Right lobe of liver (tissue), 6 donors: Measurements from ENCODE around the gene BRSK1. TPM values are rescaled to one million over a fixed set of nuclear protein-coding genes. Genes with fewer than 3 reads are reported as not detected.

Experiments
- ATAC-seq, 4 donors: fragments of 200-7000 bp; cut with Tn5 transposase; one replicate each; pipeline ENCODE4 v1.9.1; 2020; ENCODE audit warnings: mild to moderate bottlenecking in 4 of 4, moderate library complexity in 4 of 4
- DNase-seq, 3 donors: peaks; one replicate each; pipeline ENCODE4 v3.0.0-alpha.2; 2020
- H3K27ac ChIP-seq, 3 donors: fragments of 200-600 bp; one replicate each; pipeline ENCODE4 v1.8.0; 2022
- H3K27me3 ChIP-seq, 2 donors: fragments of 200-600 bp; one replicate each; pipeline ENCODE4 v1.8.0; 2022
- H3K36me3 ChIP-seq, 4 donors: fragments of 200-600 bp; sonication (generic) in 1 of 4; one replicate each; pipeline versions ENCODE4 v1.5.1 to v1.8.0; 2017 to 2022; ENCODE audit warnings: control low read depth in 1 of 4
- H3K4me1 ChIP-seq, 4 donors: fragments of 200-600 bp; sonication (generic) in 1 of 4; one replicate each; pipeline versions ENCODE4 v1.5.1 to v1.8.0; 2017 to 2022; ENCODE audit warnings: control low read depth in 1 of 4
- H3K4me3 ChIP-seq, 3 donors: fragments of 200-600 bp; one replicate each; pipeline ENCODE4 v1.8.0; 2022
- H3K9me3 ChIP-seq, 4 donors: fragments of 200-600 bp; sonication (generic) in 1 of 4; one replicate each; pipeline versions ENCODE4 v1.5.1 to v1.8.0; 2017 to 2022; ENCODE audit warnings: control low read depth in 1 of 4
- POLR2A ChIP-seq: fragments of 450-650 bp; IDR thresholded peaks from one replicate; pipeline ENCODE4 v1.6.1; 2017; ENCODE audit warnings: antibody characterized with exemption, mild to moderate bottlenecking
- WGBS: methylation state at CpG from one replicate; pipeline ENCODE4 v1.1.6; 2018; ENCODE audit warnings: low coverage, low lambda C conversion rate; ENCODE audit not compliant: insufficient coverage; ENCODE audit errors: missing lambda C conversion rate; 5-methylcytosine and 5-hydroxymethylcytosine counted together
- intact Hi-C, 2 donors: fragments of 100-400 bp; cut with DNase I; formaldehyde crosslinking; loops; one replicate each; pipeline versions ENCODE4 v1.11.2 to v1.14.1; 2022
- total RNA-seq, 6 experiments: library from RNA; depleted of rRNA in 2 of 6; stranded (reverse); fragments of >200 nt in 2 of 6; fragmentation: NEBNext Ultra II Directional in 3 of 6; extraction: Animal tissue kit (Norgen Biotek cat#: 25700) in 3 of 6; gene quantifications; one replicate each; pipeline versions ENCODE4 v1.1.0 to v1.2.4, GENCODE V29; 2016 to 2023
- TF ChIP-seq, protein P1 (sequence below), 4 donors: fragments of 200-600 bp in 3 of 4; fragments of 450-650 bp in 1 of 4; IDR thresholded peaks; one replicate each; pipeline versions ENCODE4 v1.5.1 to v1.8.0; 2016 to 2022; ENCODE audit warnings: antibody characterized with exemption in 4 of 4, mild to moderate bottlenecking in 2 of 4
- donor health status: DM: no; HTN: yes; CAD: no.
- donor health status: DM: no; HTN: no; CAD: no.
- donor health status: DM: no; HTN: no; CAD: no.
- donor health status: DM: no; HTN: yes; CAD: no.
- donor health status: DM: no; HTN: yes; CAD: no.

Gene BRSK1
- total RNA-seq, 6 experiments from 2014 or later: 0.20 to 0.29 (median 0.24) TPM; not detected in 3

DNA sequence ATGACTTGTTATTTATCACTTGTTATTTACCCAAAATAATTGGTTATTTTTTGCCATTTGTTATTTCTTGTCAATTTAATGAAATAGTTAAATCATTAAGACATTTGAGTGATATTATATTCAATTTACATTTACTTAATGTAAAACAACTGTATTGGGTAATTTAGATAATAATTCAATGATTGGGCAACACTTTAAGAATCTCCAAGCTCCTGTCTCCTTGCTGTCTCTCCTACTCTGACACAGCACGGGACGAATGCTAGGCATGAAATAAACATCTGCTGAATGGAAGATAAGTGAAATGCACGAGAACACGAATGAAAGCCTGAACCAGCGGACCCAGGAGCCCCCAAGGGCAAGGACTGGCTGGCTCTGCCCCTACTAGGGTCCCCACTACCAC, 19.3 kb upstream of the BRSK1 start:
- Histone ChIP-seq H3K4me1 (peaks cover 0 to 4% (median 2%) of the 10 kb centered on the region in 4 donors), H3K36me3 (no peaks in the 10 kb centered on the region), H3K9me3 (no peaks in the 10 kb centered on the region), H3K27me3 (no peaks in the 10 kb centered on the region), H3K27ac (no peak overlapping the region), H3K4me3 (no peak overlapping the region)
- DNase-seq: no peak
- no peak for TF ChIP-seq POLR2A
- TF ChIP-seq, protein P1, sequence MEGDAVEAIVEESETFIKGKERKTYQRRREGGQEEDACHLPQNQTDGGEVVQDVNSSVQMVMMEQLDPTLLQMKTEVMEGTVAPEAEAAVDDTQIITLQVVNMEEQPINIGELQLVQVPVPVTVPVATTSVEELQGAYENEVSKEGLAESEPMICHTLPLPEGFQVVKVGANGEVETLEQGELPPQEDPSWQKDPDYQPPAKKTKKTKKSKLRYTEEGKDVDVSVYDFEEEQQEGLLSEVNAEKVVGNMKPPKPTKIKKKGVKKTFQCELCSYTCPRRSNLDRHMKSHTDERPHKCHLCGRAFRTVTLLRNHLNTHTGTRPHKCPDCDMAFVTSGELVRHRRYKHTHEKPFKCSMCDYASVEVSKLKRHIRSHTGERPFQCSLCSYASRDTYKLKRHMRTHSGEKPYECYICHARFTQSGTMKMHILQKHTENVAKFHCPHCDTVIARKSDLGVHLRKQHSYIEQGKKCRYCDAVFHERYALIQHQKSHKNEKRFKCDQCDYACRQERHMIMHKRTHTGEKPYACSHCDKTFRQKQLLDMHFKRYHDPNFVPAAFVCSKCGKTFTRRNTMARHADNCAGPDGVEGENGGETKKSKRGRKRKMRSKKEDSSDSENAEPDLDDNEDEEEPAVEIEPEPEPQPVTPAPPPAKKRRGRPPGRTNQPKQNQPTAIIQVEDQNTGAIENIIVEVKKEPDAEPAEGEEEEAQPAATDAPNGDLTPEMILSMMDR (IDR thresholded peaks at IDR 0.05): no peak
- ATAC-seq: no peak
- WGBS: 91% methylated on average over 5 of the region's 5 CpGs
- intact Hi-C loops: no loop called here

DNA sequence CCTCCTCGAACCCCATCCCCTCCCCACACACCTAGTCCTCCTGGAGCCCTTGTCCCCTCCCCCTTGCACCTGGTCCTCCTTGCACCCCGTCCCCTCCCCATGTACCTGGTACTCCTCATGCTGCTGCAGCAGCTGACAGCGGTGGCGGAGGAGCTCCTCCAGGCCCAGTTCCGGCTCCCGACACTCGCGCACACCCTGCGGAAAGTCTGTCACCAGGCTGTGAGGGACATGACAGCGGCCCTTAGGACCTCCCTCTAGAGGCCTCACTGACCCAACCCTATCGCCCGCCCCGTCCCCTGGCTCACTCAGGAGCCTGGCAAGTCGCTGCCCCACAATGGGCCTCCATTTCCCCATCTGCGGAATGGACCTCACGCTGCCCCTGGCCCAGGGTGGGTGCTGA, 18.6 kb upstream of the BRSK1 start:
- intact Hi-C loops: no loop called here
- no peaks in the 10 kb centered on the region for H3K9me3 ChIP-seq
- H3K27ac ChIP-seq: no peak overlapping the region
- no peak for DNase-seq
- no peaks in the 10 kb centered on the region for H3K27me3 ChIP-seq
- H3K4me1 ChIP-seq: no peaks in the 10 kb centered on the region
- ATAC-seq: no peak
- H3K4me3 ChIP-seq: no peak overlapping the region
- TF ChIP-seq, protein P1 (IDR thresholded peaks at IDR 0.05): no peak
- TF ChIP-seq POLR2A: no peak
- WGBS: 96% methylated on average over 9 of the region's 16 CpGs
- H3K36me3 ChIP-seq: no peaks in the 10 kb centered on the region

DNA sequence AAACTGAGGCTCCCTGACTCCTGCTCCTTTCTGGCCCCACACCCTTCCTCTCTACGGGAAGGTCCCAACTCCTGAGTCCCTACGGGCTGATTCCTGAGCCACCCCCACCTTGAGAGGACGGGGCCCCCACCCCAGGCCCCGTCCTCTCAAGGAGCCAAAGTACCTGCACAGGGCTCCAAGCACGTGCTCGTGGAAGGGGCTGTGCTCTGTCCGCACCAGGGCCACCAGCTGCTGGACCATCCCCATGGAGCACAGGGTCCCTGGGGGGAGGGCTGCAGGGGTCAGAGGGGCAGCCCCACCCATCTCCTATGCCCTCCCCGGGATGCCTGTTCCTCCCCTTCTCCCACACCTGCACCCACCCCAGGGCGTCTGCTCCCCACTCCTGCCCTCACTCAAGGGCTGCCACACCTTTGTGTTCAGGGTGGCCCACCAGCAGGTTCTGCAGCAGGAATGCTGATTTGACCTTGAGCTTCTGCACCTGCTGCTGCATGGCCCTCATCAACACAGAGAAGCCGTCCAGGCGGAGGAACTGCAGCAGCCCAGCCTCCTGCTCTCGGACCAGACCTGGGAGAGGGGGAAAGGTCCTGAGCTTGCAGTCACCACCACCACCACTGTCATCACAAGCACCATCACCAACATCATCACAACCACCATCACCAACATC, 17.9 kb upstream of the BRSK1 start:
- WGBS: 71% methylated on average over 4 of the region's 12 CpGs

DNA sequence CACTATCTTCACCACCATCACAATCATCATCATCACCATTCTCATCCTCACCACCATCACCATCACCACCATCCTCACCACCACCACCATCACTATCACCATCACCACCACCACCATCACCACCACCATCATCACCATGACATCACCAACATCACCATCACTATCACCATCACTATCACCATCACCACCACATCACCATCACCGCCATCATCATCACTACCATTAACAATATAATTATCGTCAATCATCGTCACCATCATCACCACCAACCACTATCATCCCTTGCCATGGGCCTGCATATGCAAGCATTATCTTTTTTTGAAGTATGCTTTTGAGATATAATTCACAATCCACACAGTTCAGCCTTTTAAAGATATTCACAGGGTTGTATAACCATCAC, 17.4 kb upstream of the BRSK1 start:
- intact Hi-C loops: no loop called here
- H3K27ac ChIP-seq: no peak overlapping the region
- H3K9me3 ChIP-seq: no peaks in the 10 kb centered on the region
- ATAC-seq (no peak), DNase-seq (no peak)
- H3K36me3 ChIP-seq: no peaks in the 10 kb centered on the region
- no peaks in the 10 kb centered on the region for H3K27me3 ChIP-seq
- 90% methylated on average over 3 of the region's 3 CpGs for WGBS
- H3K4me1 ChIP-seq: no peaks in the 10 kb centered on the region
- TF ChIP-seq, protein P1 (IDR thresholded peaks at IDR 0.05): no peak
- no peak overlapping the region for H3K4me3 ChIP-seq

More for the DNA sequence above, 17.9 kb upstream of the BRSK1 start:
- Histone ChIP-seq H3K36me3 (no peaks in the 10 kb centered on the region), H3K27ac (no peak overlapping the region), H3K4me1 (no peaks in the 10 kb centered on the region), H3K27me3 (no peaks in the 10 kb centered on the region), H3K4me3 (no peak overlapping the region), H3K9me3 (no peaks in the 10 kb centered on the region)
- intact Hi-C loops: no loop called here
- DNase-seq (no peak), ATAC-seq (peak in 1 of 4 donors; percentile 27)
- TF ChIP-seq, protein P1 (IDR thresholded peaks at IDR 0.05): no peak
- TF ChIP-seq POLR2A: no peak

DNA sequence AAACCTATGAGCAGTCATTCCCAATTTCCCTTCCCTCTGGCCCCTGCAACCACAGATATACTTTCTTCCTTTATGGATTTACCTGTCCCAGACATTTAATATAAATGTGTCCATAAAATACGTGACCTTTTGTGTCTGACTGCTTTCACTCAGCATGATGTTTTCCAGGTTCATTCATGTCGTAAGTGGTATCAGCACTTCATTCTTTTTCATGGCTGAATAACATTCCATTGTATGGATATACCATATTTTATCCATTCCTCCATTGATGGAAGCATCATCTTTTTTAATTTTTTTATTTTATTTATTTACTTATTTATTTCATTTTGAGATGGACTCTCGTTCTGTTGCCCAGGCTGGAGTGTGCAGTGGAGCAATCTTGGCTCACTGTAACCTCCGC, 17.0 kb upstream of the BRSK1 start:
- WGBS: 98% methylated on average over 4 of the region's 4 CpGs
- no peaks in the 10 kb centered on the region for H3K27me3 ChIP-seq
- H3K9me3 ChIP-seq: no peaks in the 10 kb centered on the region
- DNase-seq (no peak), ATAC-seq (no peak)
- H3K4me3 ChIP-seq: no peak overlapping the region
- TF ChIP-seq, protein P1 (IDR thresholded peaks at IDR 0.05): no peak
- no peaks in the 10 kb centered on the region for H3K36me3 ChIP-seq
- H3K27ac ChIP-seq: no peak overlapping the region
- intact Hi-C loops: no loop called here
- H3K4me1 ChIP-seq: no peaks in the 10 kb centered on the region
